ENCODE measurements around the gene DESI2. TPM values are rescaled to one million over a fixed set of nuclear protein-coding genes. Genes with fewer than 3 reads are reported as not detected.

The DESI2 gene
- total RNA-seq, 3 donors from 2014 or later, result 26.9 to 30.6 (median 29.7) TPM

GRCh38 chr1:244727871-244728474 is 75.0 kb downstream of the DESI2 start:
- no peak for TF ChIP-seq CTCF (IDR thresholded peaks at IDR 0.05)
- Histone ChIP-seq H3K9me3 (no peaks in the 10 kb centered on the region), H3K4me1 (ENCODE audit: low read depth) (peaks cover 3% of the 10 kb centered on the region), H3K4me3 (no peak overlapping the region), H3K36me3 (ENCODE audit: low read depth) (no peaks in the 10 kb centered on the region)
- ATAC-seq (no peak), DNase-seq (no peak)
- intact Hi-C loops (cut with DNase I, micrococcal nuclease), result no loop called here

GRCh38 chr1:244730153-244730933 is 77.4 kb downstream of the DESI2 start:
- peak; percentile 38 to 55 (median 45) for DNase-seq
- Histone ChIP-seq H3K4me3 (no peak overlapping the region), H3K36me3 (ENCODE audit: low read depth) (no peaks in the 10 kb centered on the region), H3K4me1 (ENCODE audit: low read depth) (peaks cover 3% of the 10 kb centered on the region), H3K9me3 (no peaks in the 10 kb centered on the region)
- ATAC-seq, result peak; percentile 70
- no peak for TF ChIP-seq CTCF (IDR thresholded peaks at IDR 0.05)
- intact Hi-C loops (cut with DNase I, micrococcal nuclease), result no loop called here

DNA sequence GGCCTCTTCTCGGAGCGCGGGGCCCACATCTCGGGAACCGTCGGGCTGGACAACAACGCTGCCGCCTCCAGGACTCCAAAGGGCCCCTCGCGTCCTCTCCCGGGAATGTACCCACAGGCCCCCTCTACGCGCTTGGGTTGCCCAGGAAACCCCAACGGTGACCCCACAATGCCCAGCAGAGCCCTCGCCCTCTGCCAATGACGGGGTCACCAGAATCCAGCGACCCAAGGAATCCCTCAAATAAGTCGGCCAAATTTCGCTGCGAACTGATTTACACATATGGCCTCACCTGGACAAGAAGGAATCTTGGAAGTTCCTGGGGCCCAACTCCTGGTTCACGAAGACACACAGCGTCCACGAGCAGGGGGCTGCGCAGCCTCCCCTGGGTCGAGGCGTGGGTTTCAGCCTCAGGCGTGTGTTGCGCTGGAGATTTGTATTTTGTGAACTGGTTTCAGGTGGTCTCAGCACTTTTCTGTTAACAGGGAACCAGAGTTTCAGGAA is 78.1 kb downstream of the DESI2 start:
- no peak for DNase-seq
- H3K36me3 ChIP-seq (ENCODE audit: low read depth), result no peaks in the 10 kb centered on the region
- no peak overlapping the region for H3K4me3 ChIP-seq
- peaks cover 3% of the 10 kb centered on the region for H3K4me1 ChIP-seq (ENCODE audit: low read depth)
- TF ChIP-seq CTCF (IDR thresholded peaks at IDR 0.05), result no peak
- H3K9me3 ChIP-seq, result no peaks in the 10 kb centered on the region
- ATAC-seq, result no peak
- intact Hi-C loops (cut with DNase I, micrococcal nuclease), result no loop called here

- TF ChIP-seq CTCF (IDR thresholded peaks at IDR 0.05), result no peak
- H3K4me3 ChIP-seq, result no peak overlapping the region
- no peaks in the 10 kb centered on the region for H3K9me3 ChIP-seq
- H3K4me1 ChIP-seq (ENCODE audit: low read depth), result peaks cover 3% of the 10 kb centered on the region
- ATAC-seq (no peak), DNase-seq (no peak)
- intact Hi-C loops (cut with DNase I, micrococcal nuclease), result no loop called here
- no peaks in the 10 kb centered on the region for H3K36me3 ChIP-seq (ENCODE audit: low read depth)
These were observed 78.7 kb downstream of the DESI2 start for GRCh38 chr1:244731651-244732050.

- H3K36me3 ChIP-seq (ENCODE audit: low read depth), result no peaks in the 10 kb centered on the region
- no peak for TF ChIP-seq CTCF (IDR thresholded peaks at IDR 0.05)
- peaks cover 3% of the 10 kb centered on the region for H3K4me1 ChIP-seq (ENCODE audit: low read depth)
- ATAC-seq (no peak), DNase-seq (no peak)
- H3K4me3 ChIP-seq, result no peak overlapping the region
- no peaks in the 10 kb centered on the region for H3K9me3 ChIP-seq
- intact Hi-C loops (cut with DNase I, micrococcal nuclease), result no loop called here
These were observed 80.0 kb downstream of the DESI2 start for GRCh38 chr1:244732851-244733450.
